Muscle layer of duodenum (tissue), 2 donors: Measurements from ENCODE around the gene MGLL.

Source experiments
- H3K27ac ChIP-seq: one replicate; pipeline ENCODE4 v1.7.0; 2013; ENCODE audit warnings: mild to moderate bottlenecking, low read length
- H3K27me3 ChIP-seq: one replicate; pipeline ENCODE4 v1.7.0; 2013; ENCODE audit warnings: low read depth, mild to moderate bottlenecking, control low read depth, low read length
- H3K36me3 ChIP-seq, 2 donors: one replicate each; pipeline ENCODE4 v1.7.0; 2013; ENCODE audit warnings: low read length in 2 of 2, control low read depth in 1 of 2, mild to moderate bottlenecking in 1 of 2; ENCODE audit not compliant: insufficient read depth in 2 of 2, control insufficient read depth in 1 of 2
- H3K4me1 ChIP-seq, 2 donors: one replicate each; pipeline ENCODE4 v1.7.0; 2013; ENCODE audit warnings: low read length in 2 of 2, mild to moderate bottlenecking in 2 of 2, control low read depth in 1 of 2, moderate library complexity in 1 of 2; ENCODE audit not compliant: insufficient read depth in 2 of 2, control insufficient read depth in 1 of 2
- H3K4me3 ChIP-seq, 2 donors: one replicate each; pipeline ENCODE4 v1.7.0; 2013; ENCODE audit warnings: low read length in 2 of 2, low read depth in 1 of 2, mild to moderate bottlenecking in 1 of 2
- H3K9me3 ChIP-seq, 2 donors: one replicate each; pipeline ENCODE4 v1.7.0; 2013; ENCODE audit warnings: low read length in 2 of 2, control low read depth in 1 of 2, mild to moderate bottlenecking in 1 of 2; ENCODE audit not compliant: control insufficient read depth in 1 of 2
- donor health status: healthy.

Gene MGLL

GRCh38 chr3:127742580-127742979 lies 79.7 kb downstream of the MGLL start:
- H3K27me3 ChIP-seq: no peaks in the 10 kb centered on the region
- H3K4me1 ChIP-seq: peaks cover 6 to 22% of the 10 kb centered on the region in 2 donors
- no peak overlapping the region for H3K4me3 ChIP-seq
- H3K27ac ChIP-seq: no peak overlapping the region
- H3K9me3 ChIP-seq: no peaks in the 10 kb centered on the region
- H3K36me3 ChIP-seq: no peaks in the 10 kb centered on the region

- no peak overlapping the region for H3K4me3 ChIP-seq
- no peaks in the 10 kb centered on the region for H3K36me3 ChIP-seq
- H3K27ac ChIP-seq: no peak overlapping the region
- H3K4me1 ChIP-seq: peaks cover 6 to 21% of the 10 kb centered on the region in 2 donors
- no peaks in the 10 kb centered on the region for H3K9me3 ChIP-seq
- no peaks in the 10 kb centered on the region for H3K27me3 ChIP-seq
Measured at GRCh38 chr3:127741690-127742089, 80.6 kb downstream of the MGLL start.

- Histone ChIP-seq H3K4me1 (peaks cover 6 to 23% of the 10 kb centered on the region in 2 donors), H3K27me3 (no peaks in the 10 kb centered on the region), H3K4me3 (no peak overlapping the region), H3K9me3 (no peaks in the 10 kb centered on the region), H3K27ac (no peak overlapping the region), H3K36me3 (no peaks in the 10 kb centered on the region)
Measured at GRCh38 chr3:127741246-127741645, 81.1 kb downstream of the MGLL start.

GRCh38 chr3:127740136-127740915 lies 82.0 kb downstream of the MGLL start:
- Histone ChIP-seq H3K9me3 (no peaks in the 10 kb centered on the region), H3K36me3 (no peaks in the 10 kb centered on the region), H3K4me1 (peaks cover 14 to 31% of the 10 kb centered on the region in 2 donors), H3K4me3 (no peak overlapping the region), H3K27ac (no peak overlapping the region), H3K27me3 (no peaks in the 10 kb centered on the region)

GRCh38 chr3:127739347-127740135 lies 82.8 kb downstream of the MGLL start:
- H3K4me3 ChIP-seq: no peak overlapping the region
- peak overlapping the region; percentile 57 for H3K27ac ChIP-seq
- H3K36me3 ChIP-seq: no peaks in the 10 kb centered on the region
- H3K9me3 ChIP-seq: no peaks in the 10 kb centered on the region
- peaks cover 14 to 31% of the 10 kb centered on the region in 2 donors for H3K4me1 ChIP-seq
- H3K27me3 ChIP-seq: no peaks in the 10 kb centered on the region

GRCh38 chr3:127738192-127738840 lies 84.0 kb downstream of the MGLL start:
- H3K9me3 ChIP-seq: no peaks in the 10 kb centered on the region
- H3K36me3 ChIP-seq: no peaks in the 10 kb centered on the region
- no peaks in the 10 kb centered on the region for H3K27me3 ChIP-seq
- peaks cover 14 to 35% of the 10 kb centered on the region in 2 donors for H3K4me1 ChIP-seq
- H3K4me3 ChIP-seq: no peak overlapping the region
- peak overlapping the region; percentile 45 for H3K27ac ChIP-seq

- Histone ChIP-seq H3K36me3 (no peaks in the 10 kb centered on the region), H3K27me3 (no peaks in the 10 kb centered on the region), H3K4me1 (peaks cover 18 to 35% of the 10 kb centered on the region in 2 donors), H3K9me3 (no peaks in the 10 kb centered on the region), H3K27ac (no peak overlapping the region), H3K4me3 (no peak overlapping the region)
Measured at GRCh38 chr3:127736801-127737539, 85.3 kb downstream of the MGLL start.

GRCh38 chr3:127735767-127736693 lies 86.3 kb downstream of the MGLL start:
- H3K4me1 ChIP-seq: peaks cover 18 to 35% of the 10 kb centered on the region in 2 donors
- H3K4me3 ChIP-seq: no peak overlapping the region
- H3K36me3 ChIP-seq: no peaks in the 10 kb centered on the region
- peak overlapping the region; percentile 32 for H3K27ac ChIP-seq
- H3K9me3 ChIP-seq: no peaks in the 10 kb centered on the region
- H3K27me3 ChIP-seq: no peaks in the 10 kb centered on the region

- peak overlapping the region; percentile 32 for H3K27ac ChIP-seq
- no peaks in the 10 kb centered on the region for H3K36me3 ChIP-seq
- no peaks in the 10 kb centered on the region for H3K9me3 ChIP-seq
- no peaks in the 10 kb centered on the region for H3K27me3 ChIP-seq
- peaks cover 18 to 35% of the 10 kb centered on the region in 2 donors for H3K4me1 ChIP-seq
- H3K4me3 ChIP-seq: no peak overlapping the region
Measured at GRCh38 chr3:127734754-127735473, 87.4 kb downstream of the MGLL start.
